ENCODE data around the gene SMAD4. TPM values are rescaled to one million over a fixed set of nuclear protein-coding genes. Genes with fewer than 3 reads are reported as not detected.

The SMAD4 gene
- total and polyA plus RNA-seq, 2 of the 13 experiments (the other 11 are each of a cell fraction or from before 2014, with no cell fraction given) = 70.2 to 72.0 TPM

DNA sequence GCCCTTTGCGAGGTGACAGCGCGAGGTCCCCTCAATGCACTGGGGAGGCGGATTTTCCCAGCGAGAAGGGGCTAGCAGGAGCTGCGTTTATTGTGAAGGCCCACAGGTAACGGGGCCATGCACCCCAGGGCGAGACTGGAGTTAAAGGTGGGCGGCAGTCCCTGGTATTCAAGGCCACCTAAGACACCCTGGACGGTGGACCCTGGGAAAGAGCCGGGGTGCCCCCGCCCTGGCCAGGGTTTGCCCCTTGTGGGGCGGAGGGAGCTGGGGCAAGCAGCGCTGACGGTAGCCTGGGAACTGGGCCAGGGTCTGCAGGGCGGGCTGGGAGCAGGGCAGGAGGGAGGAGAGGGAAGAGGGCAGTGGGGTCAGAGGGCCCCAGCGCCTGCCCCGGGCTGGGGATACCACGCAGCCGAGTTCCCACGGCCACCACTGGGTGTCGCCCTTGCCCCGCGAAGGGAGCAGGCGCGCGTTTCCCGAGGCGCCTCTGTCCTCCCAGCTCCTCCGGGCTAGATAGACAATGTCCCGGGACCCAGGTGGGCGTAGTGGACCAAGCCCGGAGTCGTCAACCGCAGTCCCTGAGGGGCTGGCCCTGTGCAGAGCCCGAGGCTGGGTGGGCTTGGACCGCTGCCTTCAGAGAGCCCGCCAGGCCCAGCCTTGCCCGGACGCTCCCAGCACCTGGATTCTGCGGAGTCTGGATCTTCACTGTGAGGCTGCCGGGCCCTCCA is 80.2 kb downstream of the SMAD4 start (continued):
- TF ChIP-seq, protein P1, sequence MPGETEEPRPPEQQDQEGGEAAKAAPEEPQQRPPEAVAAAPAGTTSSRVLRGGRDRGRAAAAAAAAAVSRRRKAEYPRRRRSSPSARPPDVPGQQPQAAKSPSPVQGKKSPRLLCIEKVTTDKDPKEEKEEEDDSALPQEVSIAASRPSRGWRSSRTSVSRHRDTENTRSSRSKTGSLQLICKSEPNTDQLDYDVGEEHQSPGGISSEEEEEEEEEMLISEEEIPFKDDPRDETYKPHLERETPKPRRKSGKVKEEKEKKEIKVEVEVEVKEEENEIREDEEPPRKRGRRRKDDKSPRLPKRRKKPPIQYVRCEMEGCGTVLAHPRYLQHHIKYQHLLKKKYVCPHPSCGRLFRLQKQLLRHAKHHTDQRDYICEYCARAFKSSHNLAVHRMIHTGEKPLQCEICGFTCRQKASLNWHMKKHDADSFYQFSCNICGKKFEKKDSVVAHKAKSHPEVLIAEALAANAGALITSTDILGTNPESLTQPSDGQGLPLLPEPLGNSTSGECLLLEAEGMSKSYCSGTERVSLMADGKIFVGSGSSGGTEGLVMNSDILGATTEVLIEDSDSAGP (CRISPR knock-in tag; IDR thresholded peaks at IDR 0.05; ENCODE audit: borderline replicate concordance) = 0 out of 2 replicates have a peak, but pooled peaks have one; percentile 60
- TF ChIP-seq ARNT2 (CRISPR knock-in tag; IDR thresholded peaks at IDR 0.05; ENCODE audit: low read depth) (0 out of 2 replicates have a peak, but pooled peaks have one; percentile 31), SALL1 (CRISPR knock-in tag; IDR thresholded peaks at IDR 0.05) (peak; percentile 50; the same call in 1 of the 2 replicates), RARA (CRISPR knock-in tag; IDR thresholded peaks at IDR 0.05) (peak; percentile 30; the same call in 1 of the 2 replicates), ZNF816 (CRISPR knock-in tag; IDR thresholded peaks at IDR 0.05; ENCODE audit: borderline replicate concordance) (no peak), STAG1 (CRISPR knock-in tag; IDR thresholded peaks at IDR 0.05) (peak; percentile 99), NR2F1 (CRISPR knock-in tag; IDR thresholded peaks at IDR 0.05) (0 out of 4 replicates have a peak, but pooled peaks of 1 of the 2 experiments have one; percentile 28), CBFB (CRISPR knock-in tag; IDR thresholded peaks at IDR 0.05) (0 out of 2 replicates have a peak, but pooled peaks have one; percentile 30), MYC (CRISPR knock-in tag; IDR thresholded peaks at IDR 0.05; ENCODE audit: borderline replicate concordance) (0 out of 2 replicates have a peak, but pooled peaks have one; percentile 26), ISL2 (CRISPR knock-in tag; IDR thresholded peaks at IDR 0.05) (0 out of 2 replicates have a peak, but pooled peaks have one; percentile 29), PHF21A (CRISPR knock-in tag; IDR thresholded peaks at IDR 0.05) (peak; percentile 38; the same call in 1 of the 2 replicates), ZSCAN25 (CRISPR knock-in tag; IDR thresholded peaks at IDR 0.05) (peak; percentile 61; the same call in 1 of the 2 replicates), KDM2A (CRISPR knock-in tag; IDR thresholded peaks at IDR 0.05; ENCODE audit: borderline replicate concordance, low read depth) (peak; percentile 84; the same call in 1 of the 2 replicates), ZNF746 (CRISPR knock-in tag; IDR thresholded peaks at IDR 0.05) (peak; percentile 26; the same call in 1 of the 2 replicates)
- TF ChIP-seq, protein P2, sequence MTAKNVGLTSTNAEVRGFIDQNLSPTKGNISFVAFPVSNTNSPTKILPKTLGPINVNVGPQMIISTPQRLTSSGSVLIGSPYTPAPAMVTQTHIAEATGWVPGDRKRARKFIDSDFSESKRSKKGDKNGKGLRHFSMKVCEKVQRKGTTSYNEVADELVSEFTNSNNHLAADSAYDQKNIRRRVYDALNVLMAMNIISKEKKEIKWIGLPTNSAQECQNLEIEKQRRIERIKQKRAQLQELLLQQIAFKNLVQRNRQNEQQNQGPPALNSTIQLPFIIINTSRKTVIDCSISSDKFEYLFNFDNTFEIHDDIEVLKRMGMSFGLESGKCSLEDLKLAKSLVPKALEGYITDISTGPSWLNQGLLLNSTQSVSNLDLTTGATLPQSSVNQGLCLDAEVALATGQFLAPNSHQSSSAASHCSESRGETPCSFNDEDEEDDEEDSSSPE (CRISPR knock-in tag; IDR thresholded peaks at IDR 0.05) = peak; percentile 55; the same call in 1 of the 2 replicates
- TF ChIP-seq, protein P3, sequence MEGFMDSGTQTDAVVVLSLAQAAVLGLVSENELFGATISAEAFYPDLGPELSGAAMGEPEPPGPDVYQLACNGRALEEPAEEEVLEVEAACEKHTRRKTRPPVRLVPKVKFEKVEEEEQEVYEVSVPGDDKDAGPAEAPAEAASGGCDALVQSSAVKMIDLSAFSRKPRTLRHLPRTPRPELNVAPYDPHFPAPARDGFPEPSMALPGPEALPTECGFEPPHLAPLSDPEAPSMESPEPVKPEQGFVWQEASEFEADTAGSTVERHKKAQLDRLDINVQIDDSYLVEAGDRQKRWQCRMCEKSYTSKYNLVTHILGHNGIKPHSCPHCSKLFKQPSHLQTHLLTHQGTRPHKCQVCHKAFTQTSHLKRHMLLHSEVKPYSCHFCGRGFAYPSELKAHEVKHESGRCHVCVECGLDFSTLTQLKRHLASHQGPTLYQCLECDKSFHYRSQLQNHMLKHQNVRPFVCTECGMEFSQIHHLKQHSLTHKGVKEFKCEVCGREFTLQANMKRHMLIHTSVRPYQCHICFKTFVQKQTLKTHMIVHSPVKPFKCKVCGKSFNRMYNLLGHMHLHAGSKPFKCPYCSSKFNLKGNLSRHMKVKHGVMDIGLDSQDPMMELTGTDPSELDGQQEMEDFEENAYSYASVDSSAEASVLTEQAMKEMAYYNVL (CRISPR knock-in tag; IDR thresholded peaks at IDR 0.05; ENCODE audit: borderline replicate concordance) = 0 out of 2 replicates have a peak, but pooled peaks have one; percentile 54
- TF ChIP-seq, protein P4, sequence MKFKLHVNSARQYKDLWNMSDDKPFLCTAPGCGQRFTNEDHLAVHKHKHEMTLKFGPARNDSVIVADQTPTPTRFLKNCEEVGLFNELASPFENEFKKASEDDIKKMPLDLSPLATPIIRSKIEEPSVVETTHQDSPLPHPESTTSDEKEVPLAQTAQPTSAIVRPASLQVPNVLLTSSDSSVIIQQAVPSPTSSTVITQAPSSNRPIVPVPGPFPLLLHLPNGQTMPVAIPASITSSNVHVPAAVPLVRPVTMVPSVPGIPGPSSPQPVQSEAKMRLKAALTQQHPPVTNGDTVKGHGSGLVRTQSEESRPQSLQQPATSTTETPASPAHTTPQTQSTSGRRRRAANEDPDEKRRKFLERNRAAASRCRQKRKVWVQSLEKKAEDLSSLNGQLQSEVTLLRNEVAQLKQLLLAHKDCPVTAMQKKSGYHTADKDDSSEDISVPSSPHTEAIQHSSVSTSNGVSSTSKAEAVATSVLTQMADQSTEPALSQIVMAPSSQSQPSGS (CRISPR knock-in tag; IDR thresholded peaks at IDR 0.05) = 0 out of 2 replicates have a peak, but pooled peaks have one; percentile 27
- TF ChIP-seq, protein P5, sequence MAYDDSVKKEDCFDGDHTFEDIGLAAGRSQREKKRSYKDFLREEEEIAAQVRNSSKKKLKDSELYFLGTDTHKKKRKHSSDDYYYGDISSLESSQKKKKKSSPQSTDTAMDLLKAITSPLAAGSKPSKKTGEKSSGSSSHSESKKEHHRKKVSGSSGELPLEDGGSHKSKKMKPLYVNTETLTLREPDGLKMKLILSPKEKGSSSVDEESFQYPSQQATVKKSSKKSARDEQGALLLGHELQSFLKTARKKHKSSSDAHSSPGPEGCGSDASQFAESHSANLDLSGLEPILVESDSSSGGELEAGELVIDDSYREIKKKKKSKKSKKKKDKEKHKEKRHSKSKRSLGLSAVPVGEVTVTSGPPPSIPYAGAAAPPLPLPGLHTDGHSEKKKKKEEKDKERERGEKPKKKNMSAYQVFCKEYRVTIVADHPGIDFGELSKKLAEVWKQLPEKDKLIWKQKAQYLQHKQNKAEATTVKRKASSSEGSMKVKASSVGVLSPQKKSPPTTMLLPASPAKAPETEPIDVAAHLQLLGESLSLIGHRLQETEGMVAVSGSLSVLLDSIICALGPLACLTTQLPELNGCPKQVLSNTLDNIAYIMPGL (CRISPR knock-in tag; IDR thresholded peaks at IDR 0.05; ENCODE audit: borderline replicate concordance in 1 of 2, low read depth in 1 of 2) = peak; percentile 40 to 62; a peak in 2 of 4 replicates
